Osteocyte (in vitro differentiated cells): ENCODE results near the gene DIO3. TPM values are rescaled to one million over a fixed set of nuclear protein-coding genes. Genes with fewer than 3 reads are reported as not detected.

Source experiments
- DNase-seq: peaks from one replicate; pipeline ENCODE4 v3.0.0; 2021; ENCODE audit warnings: mixed read lengths; ENCODE audit not compliant: unreplicated experiment; ENCODE audit errors: extremely low spot score
- H3K27ac Mint-ChIP-seq: one replicate; pipeline ENCODE4 v1.8.0; 2021; ENCODE audit warnings: mild to moderate bottlenecking, mixed read lengths; ENCODE audit not compliant: unreplicated experiment
- H3K27me3 Mint-ChIP-seq: one replicate; pipeline ENCODE4 v1.8.0; 2021; ENCODE audit warnings: mixed read lengths; ENCODE audit not compliant: unreplicated experiment
- H3K36me3 Mint-ChIP-seq: one replicate; pipeline ENCODE4 v1.8.0; 2021; ENCODE audit warnings: mixed read lengths; ENCODE audit not compliant: unreplicated experiment
- H3K4me1 Mint-ChIP-seq: one replicate; pipeline ENCODE4 v1.8.0; 2021; ENCODE audit warnings: mixed read lengths; ENCODE audit not compliant: unreplicated experiment
- H3K4me3 Mint-ChIP-seq: one replicate; pipeline ENCODE4 v1.8.0; 2021; ENCODE audit warnings: mild to moderate bottlenecking, moderate library complexity, mixed read lengths; ENCODE audit not compliant: unreplicated experiment
- H3K9me3 Mint-ChIP-seq: one replicate; pipeline ENCODE4 v1.8.0; 2021; ENCODE audit warnings: mixed read lengths; ENCODE audit not compliant: unreplicated experiment
- long read RNA-seq: library from polyadenylated mRNA; unstranded; transcript quantifications from one replicate; pipeline ENCODE4 v2.0.0, GENCODE V29; 2021
- total RNA-seq: library from RNA; stranded (reverse); gene quantifications from 2 replicates; pipeline ENCODE4 v1.2.1, GENCODE V29; 2021
- TF ChIP-seq, protein P1 (sequence below): fragments of 200-600 bp; sonication (generic); IDR thresholded peaks from 2 replicates; pipeline ENCODE4 v1.5.0; 2021; ENCODE audit warnings: antibody characterized with exemption, mild to moderate bottlenecking, moderate library complexity

Gene DIO3
- 0.34 and 0.43 TPM in 2 replicates for total RNA-seq
- long read RNA-seq, result 0 reads

DNA sequence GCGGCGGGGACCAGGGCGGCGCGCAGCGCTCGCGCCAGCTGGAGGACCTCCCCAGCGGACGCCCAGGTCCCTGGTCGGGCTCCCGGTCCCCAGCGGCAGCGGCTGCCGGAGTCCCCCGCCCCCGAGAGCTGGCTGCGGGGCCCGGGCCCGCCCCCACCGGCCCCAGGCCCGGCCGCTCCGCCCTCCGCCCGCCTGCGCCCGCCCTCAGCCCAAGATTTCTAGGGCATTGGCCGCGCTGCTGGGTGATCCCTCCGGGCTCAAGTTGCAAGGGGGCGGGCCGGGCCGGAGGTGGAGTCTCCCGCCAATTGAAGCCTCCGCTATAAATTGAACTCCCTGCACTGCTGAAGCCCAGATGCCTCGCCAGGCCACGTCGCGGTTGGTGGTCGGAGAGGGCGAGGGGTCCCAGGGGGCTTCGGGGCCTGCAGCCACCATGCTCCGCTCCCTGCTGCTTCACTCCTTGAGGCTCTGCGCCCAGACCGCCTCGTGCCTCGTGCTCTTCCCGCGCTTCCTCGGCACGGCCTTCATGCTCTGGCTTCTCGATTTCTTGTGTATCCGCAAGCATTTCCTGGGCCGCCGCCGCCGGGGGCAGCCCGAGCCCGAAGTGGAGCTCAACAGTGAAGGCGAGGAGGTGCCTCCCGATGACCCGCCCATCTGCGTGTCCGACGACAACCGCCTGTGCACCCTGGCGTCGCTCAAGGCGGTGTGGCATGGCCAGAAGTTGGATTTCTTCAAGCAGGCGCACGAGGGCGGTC lies at the start of gene DIO3:
Gene DIO3 (plus strand): TSS at position 351 of the 752 bp plus-strand sequence.
- TF ChIP-seq, protein P1, sequence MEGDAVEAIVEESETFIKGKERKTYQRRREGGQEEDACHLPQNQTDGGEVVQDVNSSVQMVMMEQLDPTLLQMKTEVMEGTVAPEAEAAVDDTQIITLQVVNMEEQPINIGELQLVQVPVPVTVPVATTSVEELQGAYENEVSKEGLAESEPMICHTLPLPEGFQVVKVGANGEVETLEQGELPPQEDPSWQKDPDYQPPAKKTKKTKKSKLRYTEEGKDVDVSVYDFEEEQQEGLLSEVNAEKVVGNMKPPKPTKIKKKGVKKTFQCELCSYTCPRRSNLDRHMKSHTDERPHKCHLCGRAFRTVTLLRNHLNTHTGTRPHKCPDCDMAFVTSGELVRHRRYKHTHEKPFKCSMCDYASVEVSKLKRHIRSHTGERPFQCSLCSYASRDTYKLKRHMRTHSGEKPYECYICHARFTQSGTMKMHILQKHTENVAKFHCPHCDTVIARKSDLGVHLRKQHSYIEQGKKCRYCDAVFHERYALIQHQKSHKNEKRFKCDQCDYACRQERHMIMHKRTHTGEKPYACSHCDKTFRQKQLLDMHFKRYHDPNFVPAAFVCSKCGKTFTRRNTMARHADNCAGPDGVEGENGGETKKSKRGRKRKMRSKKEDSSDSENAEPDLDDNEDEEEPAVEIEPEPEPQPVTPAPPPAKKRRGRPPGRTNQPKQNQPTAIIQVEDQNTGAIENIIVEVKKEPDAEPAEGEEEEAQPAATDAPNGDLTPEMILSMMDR, result no peak
- DNase-seq, result no peak
- Mint-ChIP-seq H3K27ac (no peak within 1 kb of the TSS), H3K4me1 (peaks cover 8% of the 10 kb centered on the region), H3K36me3 (peaks cover 4% of the 10 kb centered on the region), H3K27me3 (peaks cover 62% of the 10 kb centered on the region), H3K9me3 (peaks cover 3% of the 10 kb centered on the region), H3K4me3 (peak within 1 kb of the TSS; percentile 55)

DNA sequence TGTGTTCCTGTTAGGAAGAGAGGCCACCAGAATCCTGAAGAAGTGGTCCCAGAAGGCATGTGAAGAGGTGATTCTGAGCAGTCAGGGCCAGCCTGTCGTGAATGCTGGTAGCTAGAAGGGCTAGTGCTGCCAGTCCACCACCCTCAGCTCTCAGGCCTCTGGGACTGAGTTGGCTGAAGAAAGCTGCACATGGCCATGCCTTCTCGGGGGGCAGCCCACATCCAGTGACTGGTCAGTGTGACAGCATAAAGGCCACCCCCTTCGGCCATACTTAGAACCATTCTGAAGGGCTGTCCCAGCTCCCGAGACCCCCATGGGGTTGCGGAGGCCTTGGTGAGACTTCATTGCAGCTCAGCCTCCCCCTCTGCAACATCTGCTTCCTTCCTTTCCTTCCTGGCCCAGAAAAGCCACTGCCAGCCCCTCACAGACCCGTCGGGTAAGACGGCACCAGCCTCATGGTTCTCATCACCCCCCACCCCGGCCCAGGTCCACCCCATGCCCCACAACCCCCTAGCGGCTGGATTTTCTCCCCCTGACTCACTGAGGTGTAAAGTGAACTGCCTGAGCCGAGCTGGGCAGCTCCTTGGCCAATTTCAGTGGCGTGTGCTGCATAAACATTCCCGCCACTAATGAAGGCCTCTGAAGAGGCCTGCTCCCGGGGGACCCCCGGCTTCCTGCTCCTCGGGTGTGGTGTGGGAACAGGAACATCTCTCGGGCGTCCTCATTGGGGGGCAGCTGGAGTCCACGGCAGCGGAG lies 49.5 kb upstream of the DIO3 start:
- Mint-ChIP-seq H3K27ac (no peak overlapping the region), H3K27me3 (no peaks in the 10 kb centered on the region), H3K4me3 (no peak overlapping the region), H3K9me3 (no peaks in the 10 kb centered on the region), H3K4me1 (no peaks in the 10 kb centered on the region), H3K36me3 (no peaks in the 10 kb centered on the region)
- DNase-seq, result no peak
- TF ChIP-seq, protein P1, result no peak

DNA sequence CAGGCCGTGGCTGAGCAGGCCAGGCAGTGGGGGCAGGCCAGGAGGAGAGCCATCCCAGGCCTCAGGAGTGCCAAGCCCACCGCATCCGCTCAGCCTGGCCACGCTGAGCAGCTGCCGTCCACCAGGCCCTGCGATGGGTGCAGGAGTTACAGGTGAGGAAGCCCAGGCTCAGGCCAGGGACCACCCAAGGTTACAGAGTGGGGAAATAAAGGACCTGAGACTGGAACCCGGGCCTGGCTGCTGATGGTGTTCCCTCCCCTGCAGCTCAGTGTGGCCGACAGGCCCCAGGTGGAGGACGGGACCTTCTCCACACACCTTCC lies 49.0 kb upstream of the DIO3 start:
- no peaks in the 10 kb centered on the region for H3K9me3 Mint-ChIP-seq
- no peak overlapping the region for H3K27ac Mint-ChIP-seq
- H3K36me3 Mint-ChIP-seq, result no peaks in the 10 kb centered on the region
- H3K4me3 Mint-ChIP-seq, result no peak overlapping the region
- TF ChIP-seq, protein P1, result no peak
- no peaks in the 10 kb centered on the region for H3K4me1 Mint-ChIP-seq
- no peak for DNase-seq
- H3K27me3 Mint-ChIP-seq, result no peaks in the 10 kb centered on the region

- no peak overlapping the region for H3K27ac Mint-ChIP-seq
- no peak for DNase-seq
- no peaks in the 10 kb centered on the region for H3K9me3 Mint-ChIP-seq
- no peaks in the 10 kb centered on the region for H3K36me3 Mint-ChIP-seq
- H3K27me3 Mint-ChIP-seq, result no peaks in the 10 kb centered on the region
- TF ChIP-seq, protein P1, result no peak
- H3K4me3 Mint-ChIP-seq, result no peak overlapping the region
- no peaks in the 10 kb centered on the region for H3K4me1 Mint-ChIP-seq
Measured at GRCh38 chr14:101514136-101514535, 47.2 kb upstream of the DIO3 start.

DNA sequence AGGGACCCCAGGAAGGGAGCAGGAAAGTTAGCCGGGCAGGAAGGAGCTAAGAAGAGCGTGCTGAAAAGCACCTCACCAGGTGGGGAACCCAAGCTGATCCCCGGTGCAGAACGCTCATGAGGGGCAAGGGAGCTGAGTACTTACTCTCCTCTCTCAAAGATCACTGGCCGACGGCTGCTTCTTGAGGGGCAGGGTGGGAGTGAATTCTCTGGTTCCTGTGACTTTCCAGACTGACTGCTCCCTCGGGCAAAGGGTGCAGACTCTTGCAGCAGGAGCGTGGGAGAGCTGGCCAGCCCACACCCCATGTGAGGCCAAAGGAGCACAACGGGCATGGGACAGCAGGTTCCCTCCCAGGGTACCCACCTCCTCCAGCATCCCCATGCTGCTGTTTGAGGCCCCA lies 44.9 kb upstream of the DIO3 start:
- no peaks in the 10 kb centered on the region for H3K9me3 Mint-ChIP-seq
- no peak overlapping the region for H3K27ac Mint-ChIP-seq
- H3K4me1 Mint-ChIP-seq, result no peaks in the 10 kb centered on the region
- TF ChIP-seq, protein P1, result no peak
- H3K27me3 Mint-ChIP-seq, result no peaks in the 10 kb centered on the region
- H3K36me3 Mint-ChIP-seq, result no peaks in the 10 kb centered on the region
- H3K4me3 Mint-ChIP-seq, result no peak overlapping the region
- DNase-seq, result no peak
